ENCODE data around the gene GMEB1. TPM values are rescaled to one million over a fixed set of nuclear protein-coding genes. Genes with fewer than 3 reads are reported as not detected.

GMEB1 gene
- total and polyA plus RNA-seq, 2 experiments from 2014 or later, result 13.3 to 20.2 TPM

DNA sequence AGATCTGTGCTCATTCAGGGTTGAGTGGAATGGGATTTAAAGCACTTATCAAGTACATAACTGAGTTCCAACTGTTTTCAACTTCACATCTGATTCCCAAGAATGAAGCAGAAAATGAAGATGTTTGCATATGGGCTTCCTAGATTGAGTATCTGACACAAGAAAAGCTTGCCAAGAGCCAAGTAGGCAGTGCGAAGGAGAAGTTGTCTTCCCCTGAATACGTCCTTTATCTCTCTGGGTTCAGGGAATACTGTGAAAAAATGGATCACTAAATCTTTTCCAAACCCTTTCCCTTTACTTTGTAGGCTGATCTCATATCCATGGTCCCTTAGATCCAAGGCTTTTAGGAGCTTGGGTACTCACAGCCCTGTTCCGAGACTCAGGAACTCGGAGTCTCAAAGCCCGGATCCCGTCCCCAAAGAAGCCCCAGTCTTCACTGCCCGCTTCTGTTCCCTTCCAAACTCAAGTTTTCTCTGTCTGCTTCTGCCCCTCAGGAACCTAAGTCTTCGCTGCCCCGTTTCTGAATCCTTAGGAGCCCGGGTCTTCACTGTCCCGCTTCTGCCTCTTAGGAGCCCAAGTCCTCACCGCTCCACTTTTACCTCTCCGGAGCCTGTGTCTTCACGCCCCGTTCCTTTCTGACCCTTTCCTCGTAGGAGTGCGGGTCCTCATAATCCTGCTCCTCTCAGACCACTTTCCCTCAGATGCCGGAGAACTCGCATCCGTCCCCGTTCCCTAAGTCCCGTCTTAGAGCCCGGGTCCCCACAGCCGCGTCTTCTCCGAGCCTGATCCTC is 26.3 kb upstream of the GMEB1 start:
- Mint-ChIP-seq H3K4me3 (peak overlapping the region; percentile 99), H3K4me1 (peaks cover 18% of the 10 kb centered on the region), H3K36me3 (ENCODE audit: low read depth) (no peaks in the 10 kb centered on the region; the same call in 2 of the 3 replicates), H3K27me3 (ENCODE audit: insufficient read depth, low read depth, poor library complexity) (peaks cover 22% of the 10 kb centered on the region), H3K27ac (peak overlapping the region; percentile 98), H3K9me3 (no peaks in the 10 kb centered on the region)
- peaks cover 10% of the 10 kb centered on the region for H3F3A ChIP-seq (replicated peaks; ENCODE audit: low read depth)
- peak overlapping the region; percentile 97 for H3K4me3 ChIP-seq
- peak; percentile 19 for ATAC-seq
- peak; percentile 35 for DNase-seq (ENCODE audit: low spot score)
- H3K36me3 ChIP-seq (ENCODE audit: insufficient read depth), result no peaks in the 10 kb centered on the region
- peaks cover 9% of the 10 kb centered on the region; the same call in 1 of the 2 replicates for H3K4me1 ChIP-seq (ENCODE audit: insufficient read depth)
- H3K79me2 ChIP-seq (replicated peaks; ENCODE audit: insufficient read depth), result peaks cover 31% of the 10 kb centered on the region
- H3K27me3 ChIP-seq (ENCODE audit: insufficient read depth), result no peaks in the 10 kb centered on the region
- H3K9me2 ChIP-seq (ENCODE audit: insufficient read depth), result no peaks in the 10 kb centered on the region
- TF ChIP-seq NANOG (IDR thresholded peaks at IDR 0.05; ENCODE audit: borderline replicate concordance) (no peak), JUNB (IDR thresholded peaks at IDR 0.05; ENCODE audit: unreplicated experiment) (no peak), ZNF114 (CRISPR knock-in tag; IDR thresholded peaks at IDR 0.05) (no peak), POLR2AphosphoS5 (IDR thresholded peaks at IDR 0.05; ENCODE audit: low read depth) (no peak), STAT1 (IDR thresholded peaks at IDR 0.05; ENCODE audit: unreplicated experiment) (no peak), EZH2phosphoT487 (IDR thresholded peaks at IDR 0.05; ENCODE audit: unreplicated experiment) (no peak), ZNF331 (CRISPR knock-in tag; IDR thresholded peaks at IDR 0.05; ENCODE audit: low read depth) (no peak), CREB1 (CRISPR knock-in tag; IDR thresholded peaks at IDR 0.05; ENCODE audit: low read depth) (no peak)
- TF ChIP-seq, protein P1, sequence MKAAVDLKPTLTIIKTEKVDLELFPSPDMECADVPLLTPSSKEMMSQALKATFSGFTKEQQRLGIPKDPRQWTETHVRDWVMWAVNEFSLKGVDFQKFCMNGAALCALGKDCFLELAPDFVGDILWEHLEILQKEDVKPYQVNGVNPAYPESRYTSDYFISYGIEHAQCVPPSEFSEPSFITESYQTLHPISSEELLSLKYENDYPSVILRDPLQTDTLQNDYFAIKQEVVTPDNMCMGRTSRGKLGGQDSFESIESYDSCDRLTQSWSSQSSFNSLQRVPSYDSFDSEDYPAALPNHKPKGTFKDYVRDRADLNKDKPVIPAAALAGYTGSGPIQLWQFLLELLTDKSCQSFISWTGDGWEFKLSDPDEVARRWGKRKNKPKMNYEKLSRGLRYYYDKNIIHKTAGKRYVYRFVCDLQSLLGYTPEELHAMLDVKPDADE (IDR thresholded peaks at IDR 0.05), result no peak
- TF ChIP-seq, protein P2, sequence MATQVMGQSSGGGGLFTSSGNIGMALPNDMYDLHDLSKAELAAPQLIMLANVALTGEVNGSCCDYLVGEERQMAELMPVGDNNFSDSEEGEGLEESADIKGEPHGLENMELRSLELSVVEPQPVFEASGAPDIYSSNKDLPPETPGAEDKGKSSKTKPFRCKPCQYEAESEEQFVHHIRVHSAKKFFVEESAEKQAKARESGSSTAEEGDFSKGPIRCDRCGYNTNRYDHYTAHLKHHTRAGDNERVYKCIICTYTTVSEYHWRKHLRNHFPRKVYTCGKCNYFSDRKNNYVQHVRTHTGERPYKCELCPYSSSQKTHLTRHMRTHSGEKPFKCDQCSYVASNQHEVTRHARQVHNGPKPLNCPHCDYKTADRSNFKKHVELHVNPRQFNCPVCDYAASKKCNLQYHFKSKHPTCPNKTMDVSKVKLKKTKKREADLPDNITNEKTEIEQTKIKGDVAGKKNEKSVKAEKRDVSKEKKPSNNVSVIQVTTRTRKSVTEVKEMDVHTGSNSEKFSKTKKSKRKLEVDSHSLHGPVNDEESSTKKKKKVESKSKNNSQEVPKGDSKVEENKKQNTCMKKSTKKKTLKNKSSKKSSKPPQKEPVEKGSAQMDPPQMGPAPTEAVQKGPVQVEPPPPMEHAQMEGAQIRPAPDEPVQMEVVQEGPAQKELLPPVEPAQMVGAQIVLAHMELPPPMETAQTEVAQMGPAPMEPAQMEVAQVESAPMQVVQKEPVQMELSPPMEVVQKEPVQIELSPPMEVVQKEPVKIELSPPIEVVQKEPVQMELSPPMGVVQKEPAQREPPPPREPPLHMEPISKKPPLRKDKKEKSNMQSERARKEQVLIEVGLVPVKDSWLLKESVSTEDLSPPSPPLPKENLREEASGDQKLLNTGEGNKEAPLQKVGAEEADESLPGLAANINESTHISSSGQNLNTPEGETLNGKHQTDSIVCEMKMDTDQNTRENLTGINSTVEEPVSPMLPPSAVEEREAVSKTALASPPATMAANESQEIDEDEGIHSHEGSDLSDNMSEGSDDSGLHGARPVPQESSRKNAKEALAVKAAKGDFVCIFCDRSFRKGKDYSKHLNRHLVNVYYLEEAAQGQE (IDR thresholded peaks at IDR 0.05; ENCODE audit: unreplicated experiment), result no peak
- TF ChIP-seq, protein P3, sequence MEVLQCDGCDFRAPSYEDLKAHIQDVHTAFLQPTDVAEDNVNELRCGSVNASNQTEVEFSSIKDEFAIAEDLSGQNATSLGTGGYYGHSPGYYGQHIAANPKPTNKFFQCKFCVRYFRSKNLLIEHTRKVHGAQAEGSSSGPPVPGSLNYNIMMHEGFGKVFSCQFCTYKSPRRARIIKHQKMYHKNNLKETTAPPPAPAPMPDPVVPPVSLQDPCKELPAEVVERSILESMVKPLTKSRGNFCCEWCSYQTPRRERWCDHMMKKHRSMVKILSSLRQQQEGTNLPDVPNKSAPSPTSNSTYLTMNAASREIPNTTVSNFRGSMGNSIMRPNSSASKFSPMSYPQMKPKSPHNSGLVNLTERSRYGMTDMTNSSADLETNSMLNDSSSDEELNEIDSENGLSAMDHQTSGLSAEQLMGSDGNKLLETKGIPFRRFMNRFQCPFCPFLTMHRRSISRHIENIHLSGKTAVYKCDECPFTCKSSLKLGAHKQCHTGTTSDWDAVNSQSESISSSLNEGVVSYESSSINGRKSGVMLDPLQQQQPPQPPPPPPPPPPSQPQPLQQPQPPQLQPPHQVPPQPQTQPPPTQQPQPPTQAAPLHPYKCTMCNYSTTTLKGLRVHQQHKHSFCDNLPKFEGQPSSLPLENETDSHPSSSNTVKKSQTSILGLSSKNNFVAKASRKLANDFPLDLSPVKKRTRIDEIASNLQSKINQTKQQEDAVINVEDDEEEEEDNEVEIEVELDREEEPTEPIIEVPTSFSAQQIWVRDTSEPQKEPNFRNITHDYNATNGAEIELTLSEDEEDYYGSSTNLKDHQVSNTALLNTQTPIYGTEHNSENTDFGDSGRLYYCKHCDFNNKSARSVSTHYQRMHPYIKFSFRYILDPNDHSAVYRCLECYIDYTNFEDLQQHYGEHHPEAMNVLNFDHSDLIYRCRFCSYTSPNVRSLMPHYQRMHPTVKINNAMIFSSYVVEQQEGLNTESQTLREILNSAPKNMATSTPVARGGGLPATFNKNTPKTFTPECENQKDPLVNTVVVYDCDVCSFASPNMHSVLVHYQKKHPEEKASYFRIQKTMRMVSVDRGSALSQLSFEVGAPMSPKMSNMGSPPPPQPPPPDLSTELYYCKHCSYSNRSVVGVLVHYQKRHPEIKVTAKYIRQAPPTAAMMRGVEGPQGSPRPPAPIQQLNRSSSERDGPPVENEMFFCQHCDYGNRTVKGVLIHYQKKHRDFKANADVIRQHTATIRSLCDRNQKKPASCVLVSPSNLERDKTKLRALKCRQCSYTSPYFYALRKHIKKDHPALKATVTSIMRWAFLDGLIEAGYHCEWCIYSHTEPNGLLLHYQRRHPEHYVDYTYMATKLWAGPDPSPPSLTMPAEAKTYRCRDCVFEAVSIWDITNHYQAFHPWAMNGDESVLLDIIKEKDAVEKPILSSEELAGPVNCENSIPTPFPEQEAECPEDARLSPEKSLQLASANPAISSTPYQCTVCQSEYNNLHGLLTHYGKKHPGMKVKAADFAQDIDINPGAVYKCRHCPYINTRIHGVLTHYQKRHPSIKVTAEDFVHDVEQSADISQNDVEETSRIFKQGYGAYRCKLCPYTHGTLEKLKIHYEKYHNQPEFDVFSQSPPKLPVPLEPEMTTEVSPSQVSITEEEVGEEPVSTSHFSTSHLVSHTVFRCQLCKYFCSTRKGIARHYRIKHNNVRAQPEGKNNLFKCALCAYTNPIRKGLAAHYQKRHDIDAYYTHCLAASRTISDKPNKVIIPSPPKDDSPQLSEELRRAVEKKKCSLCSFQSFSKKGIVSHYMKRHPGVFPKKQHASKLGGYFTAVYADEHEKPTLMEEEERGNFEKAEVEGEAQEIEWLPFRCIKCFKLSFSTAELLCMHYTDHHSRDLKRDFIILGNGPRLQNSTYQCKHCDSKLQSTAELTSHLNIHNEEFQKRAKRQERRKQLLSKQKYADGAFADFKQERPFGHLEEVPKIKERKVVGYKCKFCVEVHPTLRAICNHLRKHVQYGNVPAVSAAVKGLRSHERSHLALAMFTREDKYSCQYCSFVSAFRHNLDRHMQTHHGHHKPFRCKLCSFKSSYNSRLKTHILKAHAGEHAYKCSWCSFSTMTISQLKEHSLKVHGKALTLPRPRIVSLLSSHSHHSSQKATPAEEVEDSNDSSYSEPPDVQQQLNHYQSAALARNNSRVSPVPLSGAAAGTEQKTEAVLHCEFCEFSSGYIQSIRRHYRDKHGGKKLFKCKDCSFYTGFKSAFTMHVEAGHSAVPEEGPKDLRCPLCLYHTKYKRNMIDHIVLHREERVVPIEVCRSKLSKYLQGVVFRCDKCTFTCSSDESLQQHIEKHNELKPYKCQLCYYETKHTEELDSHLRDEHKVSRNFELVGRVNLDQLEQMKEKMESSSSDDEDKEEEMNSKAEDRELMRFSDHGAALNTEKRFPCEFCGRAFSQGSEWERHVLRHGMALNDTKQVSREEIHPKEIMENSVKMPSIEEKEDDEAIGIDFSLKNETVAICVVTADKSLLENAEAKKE (CRISPR knock-in tag; IDR thresholded peaks at IDR 0.05), result no peak
- TF ChIP-seq, protein P4, sequence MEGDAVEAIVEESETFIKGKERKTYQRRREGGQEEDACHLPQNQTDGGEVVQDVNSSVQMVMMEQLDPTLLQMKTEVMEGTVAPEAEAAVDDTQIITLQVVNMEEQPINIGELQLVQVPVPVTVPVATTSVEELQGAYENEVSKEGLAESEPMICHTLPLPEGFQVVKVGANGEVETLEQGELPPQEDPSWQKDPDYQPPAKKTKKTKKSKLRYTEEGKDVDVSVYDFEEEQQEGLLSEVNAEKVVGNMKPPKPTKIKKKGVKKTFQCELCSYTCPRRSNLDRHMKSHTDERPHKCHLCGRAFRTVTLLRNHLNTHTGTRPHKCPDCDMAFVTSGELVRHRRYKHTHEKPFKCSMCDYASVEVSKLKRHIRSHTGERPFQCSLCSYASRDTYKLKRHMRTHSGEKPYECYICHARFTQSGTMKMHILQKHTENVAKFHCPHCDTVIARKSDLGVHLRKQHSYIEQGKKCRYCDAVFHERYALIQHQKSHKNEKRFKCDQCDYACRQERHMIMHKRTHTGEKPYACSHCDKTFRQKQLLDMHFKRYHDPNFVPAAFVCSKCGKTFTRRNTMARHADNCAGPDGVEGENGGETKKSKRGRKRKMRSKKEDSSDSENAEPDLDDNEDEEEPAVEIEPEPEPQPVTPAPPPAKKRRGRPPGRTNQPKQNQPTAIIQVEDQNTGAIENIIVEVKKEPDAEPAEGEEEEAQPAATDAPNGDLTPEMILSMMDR (conservative IDR thresholded peaks at IDR 0.05; ENCODE audit: low read depth in 2 of 2), result no peak
- peak overlapping the region; percentile 94 for H3K27ac ChIP-seq (ENCODE audit: low read depth)
- peak overlapping the region; percentile 96 for H3K4me2 ChIP-seq
- peak overlapping the region; percentile 83 for H2AFZ ChIP-seq
- no peaks in the 10 kb centered on the region for H4K20me1 ChIP-seq (replicated peaks; ENCODE audit: insufficient read depth)

Data from GM23338 (cell line).